GM21528 (cell line): ENCODE measurements around the gene CD8A.
"Not testable (repeated sequence)": the region's sequence is repeated elsewhere in the genome, so short reads cannot be mapped to it uniquely, and the experiment has no call there.

Source experiments
- ATAC-seq: cut with Tn5 transposase; IDR thresholded peaks from one replicate; pipeline ENCODE4 v1.9.1; 2021; ENCODE audit warnings: mild to moderate bottlenecking, moderate library complexity; ENCODE audit not compliant: unreplicated experiment, low FRiP score

Gene CD8A

DNA sequence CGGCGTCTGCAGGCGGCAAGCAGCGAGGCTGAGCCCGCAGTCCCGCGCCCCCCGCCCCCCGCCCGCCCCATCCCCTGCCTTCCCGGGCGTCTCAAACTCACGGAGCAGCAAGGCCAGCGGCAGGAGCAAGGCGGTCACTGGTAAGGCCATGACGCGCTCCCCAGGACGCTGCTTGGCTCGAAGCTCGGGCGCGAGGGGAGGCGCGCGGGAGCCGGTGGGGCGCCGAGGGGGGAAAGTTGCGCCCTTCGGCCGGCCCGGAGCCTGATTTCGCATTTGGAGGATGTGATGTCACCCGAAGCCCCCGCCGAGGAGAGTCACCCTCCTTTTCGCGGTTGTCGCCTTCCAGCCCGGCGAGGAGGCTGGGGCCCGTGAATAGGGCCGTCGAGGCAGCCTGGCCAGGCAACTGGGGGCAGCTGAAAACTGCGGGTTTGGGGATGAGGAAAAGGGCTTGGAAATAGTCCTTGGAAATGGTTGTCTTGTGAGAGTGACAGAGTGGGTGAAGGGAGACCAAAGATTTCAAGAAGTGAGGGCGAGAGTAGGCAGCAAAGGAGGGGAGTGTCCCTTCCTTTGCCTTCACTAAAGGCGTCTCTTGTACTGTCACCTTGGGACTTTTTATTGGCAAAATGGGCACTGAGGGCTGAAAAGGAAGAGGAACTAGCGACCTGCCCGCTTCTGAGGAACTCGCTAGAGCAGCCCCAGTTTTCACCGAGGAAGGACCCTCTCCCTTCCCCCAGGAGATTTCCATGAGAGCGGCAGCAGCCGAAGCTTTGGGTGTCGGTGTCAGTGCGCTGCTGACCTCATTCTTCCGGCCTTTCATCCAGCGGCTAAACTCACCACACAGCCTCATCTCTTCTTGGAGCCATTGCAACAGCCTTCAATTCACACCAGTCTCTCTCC is at the start of gene CD8A:
TSS of gene CD8A (minus strand) at position 238 of the 897 bp plus-strand sequence. CDS start at position 150, 88 bp downstream.
- ATAC-seq = no peak

DNA sequence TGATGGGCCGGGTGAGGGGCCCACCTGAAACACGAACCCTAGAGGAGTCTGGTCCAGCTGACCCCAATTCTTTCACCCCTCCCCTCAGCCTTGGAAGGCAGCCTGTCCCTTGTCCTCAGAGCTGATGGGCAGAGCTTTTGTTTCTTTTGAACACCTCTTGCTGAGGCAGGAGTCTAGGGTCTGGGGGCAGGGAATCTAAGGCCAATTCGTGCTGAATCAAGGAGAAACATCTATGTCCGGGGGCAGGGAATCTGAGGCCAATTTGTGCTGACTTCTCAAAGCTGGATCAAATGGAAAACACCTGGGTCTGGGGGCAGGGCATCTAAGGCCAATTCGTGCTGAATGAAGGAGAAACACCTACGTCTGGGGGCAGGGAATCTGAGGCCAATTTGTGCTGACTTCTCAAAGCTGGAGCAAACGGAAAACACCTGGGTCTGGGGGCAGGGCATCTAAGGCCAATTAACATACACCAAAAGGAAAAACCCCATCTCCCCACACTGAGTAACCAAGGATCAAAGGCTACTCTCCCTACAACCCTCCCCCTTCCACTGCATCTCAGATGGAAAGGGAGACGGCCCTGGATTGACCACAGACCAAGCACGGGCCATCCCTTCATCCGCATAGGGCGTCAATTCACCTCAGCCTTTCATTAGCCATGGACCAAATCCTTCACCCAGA is 49.3 kb upstream of the CD8A start:
- ATAC-seq = not testable (repeated sequence)

DNA sequence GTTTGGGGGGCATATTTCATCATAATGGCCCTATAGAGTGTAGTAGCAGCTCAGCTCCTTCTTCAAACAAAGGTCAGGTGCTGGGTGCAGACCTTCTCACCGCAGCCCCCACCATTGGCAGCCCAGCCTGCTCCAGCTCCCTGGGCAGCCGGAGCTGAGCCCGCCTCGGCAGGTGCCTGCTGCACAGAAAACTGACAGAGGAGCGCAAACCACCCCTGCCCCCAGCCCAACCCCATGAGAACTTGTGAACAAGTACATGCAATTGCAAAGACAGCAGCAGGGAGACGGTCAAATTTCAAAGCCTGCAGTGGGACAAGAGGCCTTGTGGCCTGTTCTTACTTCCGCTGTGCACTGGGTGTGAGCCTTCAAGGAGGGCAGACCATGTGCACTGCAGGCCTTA is 48.7 kb upstream of the CD8A start:
- not testable (repeated sequence) for ATAC-seq

DNA sequence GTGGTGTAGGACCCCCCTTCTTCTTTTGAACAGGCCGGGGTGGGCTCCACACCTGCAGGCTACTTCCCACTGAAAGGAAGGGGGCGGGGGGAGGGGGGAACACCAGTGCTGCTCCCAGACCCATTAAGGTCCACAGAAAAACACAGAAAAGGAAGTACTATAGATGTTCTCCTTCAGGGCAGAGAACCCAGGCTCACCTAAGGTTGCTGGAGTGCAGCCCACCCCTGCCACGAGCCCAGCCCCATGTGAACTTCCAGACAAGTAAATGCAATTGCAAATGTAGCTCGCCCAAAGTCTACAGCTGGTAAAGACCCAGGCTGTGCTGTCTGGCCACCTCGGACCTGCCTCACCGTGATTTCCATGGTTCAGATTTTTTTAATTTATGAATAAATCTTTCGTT is 47.0 kb upstream of the CD8A start:
- not testable (repeated sequence) for ATAC-seq

GRCh38 chr2:86836915-86837695 is 46.4 kb upstream of the CD8A start:
- ATAC-seq = not testable (repeated sequence)

DNA sequence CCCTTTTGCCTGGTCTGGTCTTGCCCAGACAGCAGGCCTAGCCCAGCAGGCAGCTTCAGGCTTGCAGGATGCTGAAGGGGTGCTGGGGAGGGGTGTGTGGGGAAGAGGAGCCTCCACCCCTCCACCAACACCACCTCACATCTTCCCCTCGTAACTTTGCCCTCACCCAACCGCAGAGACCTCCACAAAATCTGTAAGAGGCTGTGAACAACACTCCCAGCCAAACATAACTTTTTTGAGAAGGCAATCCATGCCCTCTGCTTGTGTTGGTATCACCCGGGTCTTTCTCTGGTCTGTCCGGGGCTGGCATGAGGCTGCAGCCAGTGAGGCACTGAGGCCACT is 44.8 kb upstream of the CD8A start:
- ATAC-seq = not testable (repeated sequence)

DNA sequence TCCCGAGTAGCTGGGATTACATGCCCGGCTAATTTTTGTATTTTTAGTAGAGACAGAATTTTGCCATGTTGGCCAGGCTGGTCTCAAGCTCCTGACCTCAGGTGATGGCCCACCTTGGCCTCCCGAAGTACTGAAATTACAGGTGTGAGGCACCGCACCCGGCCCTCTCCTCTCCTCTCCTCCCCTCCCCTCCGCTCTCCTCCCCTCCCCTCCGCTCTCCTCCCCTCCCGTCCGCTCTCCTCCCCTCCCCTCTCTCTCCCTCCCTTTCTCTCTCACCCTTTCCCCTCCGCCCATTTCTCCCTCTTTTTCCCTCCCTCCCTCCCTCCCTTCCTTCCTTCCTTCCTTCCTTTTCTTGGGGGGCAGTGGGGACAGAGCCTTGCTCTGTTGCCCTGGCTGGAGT is 42.6 kb upstream of the CD8A start:
- ATAC-seq = no peak

GRCh38 chr2:86832334-86833096 is 41.8 kb upstream of the CD8A start:
- ATAC-seq = no peak

DNA sequence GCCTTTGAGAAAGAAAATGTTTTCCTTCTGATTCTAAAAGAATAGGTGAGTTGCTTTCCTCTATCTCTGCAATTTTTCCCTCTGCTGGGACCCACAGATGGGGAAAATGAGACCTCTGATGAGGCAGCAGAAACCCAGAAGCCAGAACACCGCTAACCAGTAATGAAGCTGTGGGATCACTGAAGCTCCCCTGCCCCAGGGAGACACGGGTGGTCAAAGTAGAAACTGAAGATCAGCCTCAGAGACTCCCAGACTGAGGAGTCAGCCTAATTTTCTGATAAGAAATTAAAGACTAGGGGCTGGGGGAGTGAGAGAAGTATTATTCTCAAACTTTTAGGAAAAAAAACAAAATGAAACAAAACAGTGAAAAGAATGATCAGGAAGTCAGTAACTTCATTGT is 40.8 kb upstream of the CD8A start:
- no peak for ATAC-seq

- ATAC-seq = no peak
Measured at GRCh38 chr2:86826951-86827350, 36.2 kb upstream of the CD8A start.

DNA sequence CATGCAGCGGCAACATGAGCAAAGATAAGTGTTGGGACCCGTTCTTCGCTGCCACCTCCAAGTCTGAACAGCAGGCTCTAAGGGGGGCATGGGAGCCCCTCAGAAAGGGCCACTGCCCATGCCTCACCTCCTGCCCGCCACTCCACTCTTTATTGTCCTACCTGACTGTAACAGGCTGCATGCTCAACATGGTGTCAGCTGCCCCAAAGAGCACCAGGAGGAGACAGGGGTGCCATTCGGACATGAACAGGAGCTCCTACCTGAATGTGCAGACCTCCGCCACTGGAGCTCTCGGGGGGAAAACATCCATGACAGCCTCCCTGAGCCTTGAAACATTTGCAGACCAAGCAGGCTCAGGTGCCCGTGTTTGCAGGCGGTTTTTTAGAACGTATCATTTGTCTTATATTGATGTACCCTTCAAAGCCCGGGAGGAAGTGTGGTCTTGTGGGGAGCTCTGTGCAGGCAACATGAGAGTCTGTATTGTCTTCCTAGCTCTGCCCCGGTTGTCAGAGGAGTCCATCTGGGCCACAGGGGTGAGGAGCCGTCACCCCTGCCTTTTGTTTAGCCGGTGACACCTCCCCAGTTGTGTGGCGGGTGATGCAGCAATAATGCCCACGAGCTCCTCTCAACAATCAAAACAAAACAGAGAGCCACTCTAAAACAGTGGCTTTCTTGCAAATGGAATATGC is 35.1 kb upstream of the CD8A start:
- ATAC-seq = no peak

- no peak for ATAC-seq
Measured at GRCh38 chr2:86825036-86825692, 34.5 kb upstream of the CD8A start.

DNA sequence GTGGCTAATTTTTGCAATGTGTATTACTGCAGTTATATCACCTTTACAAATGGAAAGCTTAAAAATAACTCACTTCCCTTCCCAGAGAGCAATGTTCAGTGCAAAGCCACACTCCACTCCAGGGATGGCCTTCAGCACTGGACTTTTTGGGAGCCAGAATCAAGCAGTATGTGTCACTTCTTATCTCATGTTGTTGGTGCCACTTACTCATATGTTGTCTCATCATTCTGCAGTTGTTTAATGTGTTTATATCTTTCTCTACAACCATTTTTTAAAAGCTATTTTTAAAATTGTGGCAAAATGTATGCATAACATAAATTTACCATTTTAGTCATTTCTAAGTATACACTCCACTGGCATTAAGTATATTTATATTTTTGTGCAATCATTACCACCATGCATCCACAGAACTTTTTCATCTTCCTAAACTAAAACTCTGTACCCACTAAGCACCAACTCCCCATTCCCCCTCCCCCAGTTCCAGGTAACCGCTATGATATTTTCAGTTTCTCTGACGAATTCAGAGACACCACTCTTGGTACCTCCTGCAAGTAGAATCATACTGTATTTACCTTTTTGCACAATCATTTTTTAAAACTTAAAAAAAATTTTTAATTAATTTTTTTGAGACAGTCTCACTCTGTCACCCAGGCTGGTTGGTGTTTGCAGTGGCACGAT is 32.1 kb upstream of the CD8A start:
- ATAC-seq = no peak

DNA sequence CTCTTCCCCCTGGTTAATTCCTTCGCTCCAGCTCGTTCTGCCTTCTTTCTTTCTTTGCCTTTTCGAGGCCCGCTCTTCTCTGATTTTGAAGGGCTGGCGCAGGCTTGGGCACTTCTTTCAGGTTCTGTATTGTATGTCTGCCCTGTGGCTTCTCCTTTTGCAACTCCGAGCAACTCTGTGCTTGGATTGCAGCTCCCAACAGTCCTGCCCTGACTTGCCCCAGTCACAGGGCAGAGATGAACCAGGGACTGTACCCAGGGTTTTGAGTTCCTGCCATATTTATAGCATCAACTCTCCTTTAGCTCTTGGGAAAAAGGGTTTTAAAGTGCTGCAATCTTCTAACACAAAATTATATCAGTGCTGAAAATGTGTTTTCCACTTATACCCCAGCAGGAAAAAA is 31.1 kb upstream of the CD8A start:
- no peak for ATAC-seq

- ATAC-seq = no peak
Measured at GRCh38 chr2:86821306-86821705, 30.6 kb upstream of the CD8A start.

DNA sequence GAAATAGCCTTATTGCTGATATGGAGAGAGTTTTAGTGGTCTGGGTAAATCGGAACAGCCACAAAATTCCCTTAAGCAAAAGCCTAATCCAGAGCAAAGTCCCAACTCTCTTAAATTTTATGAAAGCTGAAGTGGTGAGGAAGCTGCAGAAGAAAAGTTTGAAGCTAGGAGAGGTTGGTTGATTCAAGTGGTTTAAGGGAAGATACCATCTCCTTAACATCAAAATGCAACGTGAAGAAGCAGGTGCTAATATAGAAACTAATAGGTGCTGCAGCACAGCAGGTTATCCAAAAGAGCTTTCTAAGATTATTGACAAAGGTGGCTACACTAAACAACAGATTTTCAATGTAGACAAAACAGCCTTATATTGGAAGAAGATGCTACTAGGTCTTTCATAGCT is 28.2 kb upstream of the CD8A start:
- no peak for ATAC-seq

- no peak for ATAC-seq
Measured at GRCh38 chr2:86818114-86818801, 27.5 kb upstream of the CD8A start.

DNA sequence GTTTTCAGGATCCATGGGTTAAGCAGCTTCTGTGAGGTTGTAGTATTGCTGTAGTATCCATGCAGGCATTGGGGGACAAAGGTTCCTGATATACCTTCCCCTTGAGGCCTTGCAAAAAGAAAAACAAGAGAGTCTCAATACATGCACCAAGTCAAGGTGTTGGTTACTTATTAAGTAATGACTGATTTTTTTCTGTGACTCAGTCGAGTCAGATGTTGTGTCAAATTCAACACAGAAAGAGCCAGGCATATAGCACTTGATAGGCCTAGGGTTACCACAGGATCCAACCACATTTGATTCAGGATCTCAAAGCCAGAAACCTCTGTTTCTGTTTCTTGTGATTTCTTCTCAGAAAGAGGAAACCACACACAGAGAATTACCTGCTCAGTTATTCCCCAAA is 24.9 kb upstream of the CD8A start:
- no peak for ATAC-seq
